Testis (tissue), 3 donors: ENCODE results near the gene CADM1. TPM values are rescaled to one million over a fixed set of nuclear protein-coding genes. Genes with fewer than 3 reads are reported as not detected.

ENCODE experiments used
- DNase-seq: peaks from one replicate; pipeline ENCODE4 v3.0.0-alpha.2; 2019
- H3K27ac ChIP-seq, 2 donors: fragments of 200-600 bp; sonication (generic); one replicate each; pipeline ENCODE4 v1.5.1; 2019
- H3K27me3 ChIP-seq: fragments of 200-600 bp; sonication (generic); one replicate; pipeline ENCODE4 v1.5.1; 2019
- H3K36me3 ChIP-seq: fragments of 200-600 bp; sonication (generic); one replicate; pipeline ENCODE4 v1.5.1; 2017; ENCODE audit warnings: low read depth; ENCODE audit errors: missing control alignments
- H3K4me1 ChIP-seq: fragments of 200-600 bp; sonication (generic); one replicate; pipeline ENCODE4 v1.5.1; 2019
- H3K4me3 ChIP-seq, 2 donors: fragments of 200-600 bp; sonication (generic); one replicate each; pipeline ENCODE4 v1.5.1; 2017 to 2019
- H3K9me3 ChIP-seq: fragments of 200-600 bp; sonication (generic); one replicate; pipeline ENCODE4 v1.5.1; 2017
- CTCF ChIP-seq, 3 experiments: fragments of 450-650 bp in 2 of 3; fragments of 200-600 bp in 1 of 3; sonication (generic) in 1 of 3; IDR thresholded peaks; one replicate each; pipeline ENCODE4 v1.5.1; 2016 to 2019; ENCODE audit warnings: antibody characterized with exemption in 3 of 3, mild to moderate bottlenecking in 2 of 3, moderate library complexity in 1 of 3
- POLR2A ChIP-seq: fragments of 450-650 bp; IDR thresholded peaks from one replicate; pipeline ENCODE4 v1.6.1; 2017; ENCODE audit warnings: antibody characterized with exemption, mild to moderate bottlenecking, moderate library complexity
- WGBS, 2 donors: methylation state at CpG; one replicate each; pipeline ENCODE4 v1.1.5; 2018; 5-methylcytosine and 5-hydroxymethylcytosine counted together
- intact Hi-C: fragments of 100-400 bp; cut with DNase I; formaldehyde crosslinking; loops from one replicate; pipeline ENCODE4 v1.15.1; 2023; ENCODE audit warnings: low total_unique reads
- polyA plus RNA-seq: library from polyadenylated mRNA; stranded (reverse); fragments of 350-450 nt; fragmentation: Illumina TruSeq; extraction: RNeasy Lipid Tissue Mini Kit (QIAGEN cat#74804); gene quantifications from one replicate; pipeline ENCODE4 v1.2.3, GENCODE V29; 2014; ENCODE audit warnings: low read depth, low replicate concordance; ENCODE audit not compliant: insufficient read depth
- total RNA-seq, 2 donors: library from RNA; depleted of rRNA; stranded (reverse); fragments of >200 nt; gene quantifications; one replicate each; pipeline ENCODE4 v1.2.3, GENCODE V29; 2016

CADM1 gene
- total and polyA plus RNA-seq, 3 donors from 2014 or later, result 135 to 230 (median 216) TPM

- H3K27me3 ChIP-seq, result no peaks in the 10 kb centered on the region
- no peak overlapping the region for H3K4me3 ChIP-seq
- no peaks in the 10 kb centered on the region for H3K9me3 ChIP-seq
- peaks cover 6% of the 10 kb centered on the region for H3K4me1 ChIP-seq
- intact Hi-C loops, result no loop called here
- TF ChIP-seq POLR2A, result no peak
- no peak for TF ChIP-seq CTCF (IDR thresholded peaks at IDR 0.05)
- no peak overlapping the region for H3K27ac ChIP-seq
- H3K36me3 ChIP-seq, result no peaks in the 10 kb centered on the region
- DNase-seq, result no peak
These were observed 158.9 kb downstream of the CADM1 start for GRCh38 chr11:115345361-115345760.

- H3K4me3 ChIP-seq, result no peak overlapping the region
- no peak overlapping the region for H3K27ac ChIP-seq
- intact Hi-C loops, result no loop called here
- WGBS, 2 donors, result 69 to 78% methylated on average over 4 of the region's 4 CpGs
- no peak for DNase-seq
- H3K9me3 ChIP-seq, result no peaks in the 10 kb centered on the region
- TF ChIP-seq POLR2A (no peak), CTCF (IDR thresholded peaks at IDR 0.05) (no peak)
- H3K36me3 ChIP-seq, result no peaks in the 10 kb centered on the region
- no peaks in the 10 kb centered on the region for H3K27me3 ChIP-seq
- H3K4me1 ChIP-seq, result peaks cover 6% of the 10 kb centered on the region
These were observed 159.4 kb downstream of the CADM1 start for GRCh38 chr11:115344846-115345245.

GRCh38 chr11:115342142-115342541, 162.1 kb downstream of the CADM1 start:
- no peak overlapping the region for H3K4me3 ChIP-seq
- no peak for TF ChIP-seq POLR2A
- no peak for TF ChIP-seq CTCF (IDR thresholded peaks at IDR 0.05)
- no peaks in the 10 kb centered on the region for H3K27me3 ChIP-seq
- H3K4me1 ChIP-seq, result peaks cover 6% of the 10 kb centered on the region
- H3K9me3 ChIP-seq, result no peaks in the 10 kb centered on the region
- H3K27ac ChIP-seq, result peak overlapping the region; percentile 3 to 4
- intact Hi-C loops, result no loop called here
- H3K36me3 ChIP-seq, result no peaks in the 10 kb centered on the region
- WGBS, 2 donors, result 79 to 91% methylated on average over 3 of the region's 3 CpGs
- DNase-seq, result no peak

- WGBS, 2 donors, result 64 to 84% methylated on average over 3 of the region's 3 CpGs
- intact Hi-C loops, result no loop called here
These were observed 163.3 kb downstream of the CADM1 start for GRCh38 chr11:115340874-115341273.

More at GRCh38 chr11:115340874-115341273, 163.3 kb downstream of the CADM1 start:
- Histone ChIP-seq H3K36me3 (no peaks in the 10 kb centered on the region), H3K4me1 (peaks cover 6% of the 10 kb centered on the region), H3K27me3 (no peaks in the 10 kb centered on the region), H3K9me3 (no peaks in the 10 kb centered on the region), H3K27ac (peak overlapping the region in 1 of 2 donors; percentile 52), H3K4me3 (no peak overlapping the region)
- DNase-seq, result no peak
- TF ChIP-seq CTCF (IDR thresholded peaks at IDR 0.05), result no peak
